CD14-positive monocyte (primary cell): ENCODE results near the gene CTNNB1. TPM values are rescaled to one million over a fixed set of nuclear protein-coding genes. Genes with fewer than 3 reads are reported as not detected.

Experiments used
- DNase-seq, 3 donors: peaks; one replicate each; pipeline ENCODE4 v3.0.0-alpha.2; 2011 to 2022
- H2AFZ ChIP-seq: 2 replicates; pipeline ENCODE4 v1.6.0; 2012; ENCODE audit warnings: mild to moderate bottlenecking, low read depth, low read length, inconsistent platforms; ENCODE audit not compliant: insufficient read depth, poor library complexity, severe bottlenecking
- H3K27ac ChIP-seq, 2 donors: 1 replicate in 1 of 2; 2 replicates in 1 of 2; pipeline ENCODE4 v1.5.1; 2012 to 2013; ENCODE audit warnings: low read length in 2 of 2, control low read depth in 1 of 2, inconsistent platforms in 1 of 2, low read depth in 1 of 2, mild to moderate bottlenecking in 1 of 2
- H3K27me3 ChIP-seq, 2 donors: one replicate each; pipeline versions ENCODE4 v1.6.0 to v1.6.1; 2011 to 2013; ENCODE audit warnings: low read length in 2 of 2; ENCODE audit not compliant: control insufficient read depth in 2 of 2, insufficient read depth in 2 of 2
- H3K36me3 ChIP-seq, 2 donors: replicated peaks in 1 of 2; 1 replicate in 1 of 2; 2 replicates in 1 of 2; pipeline versions ENCODE4 v1.5.1 to v1.6.1; 2012 to 2013; ENCODE audit warnings: low read length in 2 of 2, control low read depth in 1 of 2, inconsistent platforms in 1 of 2, mild to moderate bottlenecking in 1 of 2; ENCODE audit not compliant: insufficient read depth in 2 of 2, control insufficient read depth in 1 of 2
- H3K4me1 ChIP-seq, 2 donors: 1 replicate in 1 of 2; 2 replicates in 1 of 2; pipeline versions ENCODE4 v1.5.1 to v1.6.1; 2012 to 2013; ENCODE audit warnings: low read length in 2 of 2, control low read depth in 1 of 2, inconsistent platforms in 1 of 2, mild to moderate bottlenecking in 1 of 2, moderate library complexity in 1 of 2; ENCODE audit not compliant: insufficient read depth in 2 of 2, control insufficient read depth in 1 of 2
- H3K4me2 ChIP-seq: replicated peaks from 2 replicates; pipeline ENCODE3; 2012; ENCODE audit warnings: low read length, moderate library complexity, mild to moderate bottlenecking; ENCODE audit not compliant: poor library complexity, severe bottlenecking; ENCODE audit errors: extremely low read depth
- H3K4me3 ChIP-seq, 3 experiments: fragments of 200-600 bp in 1 of 3; sonication (generic) in 1 of 3; replicated peaks in 1 of 3; 1 replicate in 2 of 3; 2 replicates in 1 of 3; pipeline ENCODE4 v1.5.1; 2011 to 2013; ENCODE audit warnings: low read length in 3 of 3, mild to moderate bottlenecking in 3 of 3, control low read depth in 2 of 3, low read depth in 2 of 3, inconsistent platforms in 1 of 3, moderate library complexity in 1 of 3
- H3K79me2 ChIP-seq: 2 replicates; pipeline ENCODE4 v1.6.0; 2012; ENCODE audit warnings: mild to moderate bottlenecking, control low read depth, inconsistent platforms, low read length, moderate library complexity; ENCODE audit not compliant: insufficient read depth
- H3K9ac ChIP-seq: 2 replicates; pipeline ENCODE4 v1.6.0; 2017; ENCODE audit warnings: low read length, mild to moderate bottlenecking; ENCODE audit not compliant: insufficient read depth, poor library complexity, severe bottlenecking
- H3K9me3 ChIP-seq, 2 donors: replicated peaks in 1 of 2; 1 replicate in 1 of 2; 2 replicates in 1 of 2; pipeline versions ENCODE4 v1.5.1 to v1.6.1; 2012 to 2013; ENCODE audit warnings: low read length in 2 of 2, control low read depth in 1 of 2; ENCODE audit not compliant: control insufficient read depth in 1 of 2, insufficient read depth in 1 of 2
- H4K20me1 ChIP-seq: 2 replicates; pipeline ENCODE4 v1.6.0; 2012; ENCODE audit warnings: mild to moderate bottlenecking, low read length, control low read depth, moderate library complexity; ENCODE audit not compliant: insufficient read depth
- H3K27ac Mint-ChIP-seq, 7 donors: one replicate each; pipeline ENCODE4 v1.8.0; 2020; ENCODE audit warnings: mild to moderate bottlenecking in 7 of 7, mixed read lengths in 7 of 7, moderate library complexity in 6 of 7, inconsistent platforms in 2 of 7
- H3K27me3 Mint-ChIP-seq, 3 donors: one replicate each; pipeline ENCODE4 v1.8.0; 2021 to 2022; ENCODE audit warnings: low read depth in 3 of 3, mild to moderate bottlenecking in 3 of 3, mixed read lengths in 3 of 3, moderate library complexity in 3 of 3, inconsistent platforms in 1 of 3
- H3K36me3 Mint-ChIP-seq, 2 donors: one replicate each; pipeline ENCODE4 v1.8.0; 2020; ENCODE audit warnings: mixed read lengths in 2 of 2, inconsistent platforms in 1 of 2, mild to moderate bottlenecking in 1 of 2
- H3K4me1 Mint-ChIP-seq: one replicate; pipeline ENCODE4 v1.8.0; 2020; ENCODE audit warnings: mild to moderate bottlenecking, mixed read lengths
- H3K4me3 Mint-ChIP-seq, 2 donors: one replicate each; pipeline ENCODE4 v1.8.0; 2020; ENCODE audit warnings: mild to moderate bottlenecking in 2 of 2, mixed read lengths in 2 of 2, moderate library complexity in 1 of 2
- H3K9me3 Mint-ChIP-seq, 7 donors: one replicate each; pipeline ENCODE4 v1.8.0; 2020 to 2022; ENCODE audit warnings: mixed read lengths in 7 of 7, mild to moderate bottlenecking in 6 of 7, moderate library complexity in 6 of 7, inconsistent platforms in 2 of 7
- WGBS: methylation state at CpG from one replicate; pipeline ENCODE4 v1.1.5; 2013; ENCODE audit warnings: missing lambda C conversion rate; ENCODE audit not compliant: insufficient coverage; 5-methylcytosine and 5-hydroxymethylcytosine counted together
- intact Hi-C, 2 donors: fragments of 100-400 bp; cut with micrococcal nuclease; formaldehyde crosslinking; loops; one replicate each; pipeline versions ENCODE4 v1.15.0 to v1.15.1; 2023
- polyA plus RNA-seq, 3 donors: library from polyadenylated mRNA; depleted of rRNA in 1 of 3; unstranded in 2 of 3; stranded (reverse) in 1 of 3; fragments of 300-500 nt in 2 of 3; fragments of >200 nt in 1 of 3; fragmentation: Illumina TruSeq in 2 of 3; gene quantifications; 1 replicate in 2 of 3; 2 replicates in 1 of 3; pipeline ENCODE4 v1.2.3, GENCODE V29; 2012 to 2021
- TF ChIP-seq, protein P1 (sequence below): fragments of 200-600 bp; IDR thresholded peaks from one replicate; pipeline ENCODE4 v1.8.0; 2022; ENCODE audit warnings: antibody characterized with exemption, mild to moderate bottlenecking

CTNNB1 gene
- polyA plus RNA-seq, 3 donors, result 51.2 to 240 (median 54.3) TPM

DNA sequence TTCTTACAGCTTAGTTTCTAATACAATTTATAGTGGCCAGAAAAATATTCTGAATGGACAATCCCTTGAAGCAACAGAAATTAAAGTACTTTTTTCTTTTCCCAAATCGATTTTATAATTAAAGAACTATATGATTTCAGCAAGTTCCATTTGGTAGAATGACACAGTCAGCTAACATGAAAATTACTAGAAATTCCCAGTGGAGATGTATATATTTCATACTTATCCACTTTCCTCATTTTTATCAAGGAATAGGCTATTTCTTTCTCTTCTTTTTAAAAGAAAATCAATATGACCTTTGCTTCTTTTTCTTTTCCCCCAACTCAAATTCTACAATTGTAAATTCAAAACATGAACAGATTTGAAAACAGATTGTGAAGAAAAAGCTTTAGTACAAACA is 6.4 kb upstream of the CTNNB1 start:
- no peaks in the 10 kb centered on the region for H3K36me3 ChIP-seq

DNA sequence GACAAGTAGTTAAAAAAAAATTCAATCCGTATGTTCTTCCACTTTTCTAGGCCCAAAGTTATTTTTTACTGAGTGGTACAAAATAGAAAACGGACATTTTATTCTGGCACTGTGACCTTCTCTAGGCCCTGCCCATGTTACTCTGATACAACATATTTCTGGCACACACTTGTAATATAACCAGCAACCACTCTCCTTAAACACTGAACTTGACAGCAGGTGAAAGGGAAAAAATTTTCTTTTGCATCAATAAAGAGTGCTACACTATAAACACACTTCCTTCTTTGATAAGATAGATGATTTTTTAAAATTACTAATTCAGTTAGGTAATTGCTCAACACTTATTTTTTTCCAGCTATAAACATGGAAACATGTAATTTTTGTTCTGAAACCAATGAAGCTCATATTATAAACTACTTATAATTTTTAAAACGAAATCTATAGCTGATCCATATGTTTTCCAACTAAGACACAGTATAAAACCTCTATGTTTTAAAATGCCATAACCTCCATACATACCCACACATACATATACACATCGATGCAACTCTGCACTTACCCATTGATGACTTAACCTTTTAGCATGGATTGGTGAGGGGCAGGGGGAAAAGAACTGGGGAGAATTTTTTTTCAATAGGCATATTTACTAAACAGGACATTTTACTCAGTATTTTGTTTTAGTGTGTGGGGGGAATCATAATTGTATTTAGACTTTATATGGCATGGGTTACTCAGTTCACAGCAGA is 5.3 kb upstream of the CTNNB1 start:
- Histone ChIP-seq H3K4me3 (no peak overlapping the region), H3K4me1 (peaks cover 6 to 8% of the 10 kb centered on the region in 2 donors), H3K27ac (no peak overlapping the region), H3K79me2 (no peaks in the 10 kb centered on the region), H2AFZ (no peak overlapping the region), H3K27me3 (no peaks in the 10 kb centered on the region), H3K4me2 (no peak overlapping the region), H3K9me3 (no peaks in the 10 kb centered on the region), H3K36me3 (no peaks in the 10 kb centered on the region), H4K20me1 (no peaks in the 10 kb centered on the region), H3K9ac (no peak overlapping the region)
- H3K36me3 Mint-ChIP-seq, result peaks cover 0 to 2% of the 10 kb centered on the region in 2 donors
- H3K27me3 Mint-ChIP-seq, result peaks cover 0 to 2% (median 0%) of the 10 kb centered on the region in 3 donors
- peaks cover 12% of the 10 kb centered on the region for H3K4me1 Mint-ChIP-seq
- no peak for DNase-seq
- WGBS, result 100% methylated on average over 1 of the region's 4 CpGs
- no peak overlapping the region for H3K27ac Mint-ChIP-seq
- H3K9me3 Mint-ChIP-seq, result peaks cover 0 to 1% (median 0%) of the 10 kb centered on the region in 7 donors
- intact Hi-C loops, result loop anchor here (10.0 kb wide), 3 partner anchors 79 to 739 kb away; partner anchors contain the start of gene RPL14 (in 1 of the 2)
- TF ChIP-seq, protein P1, sequence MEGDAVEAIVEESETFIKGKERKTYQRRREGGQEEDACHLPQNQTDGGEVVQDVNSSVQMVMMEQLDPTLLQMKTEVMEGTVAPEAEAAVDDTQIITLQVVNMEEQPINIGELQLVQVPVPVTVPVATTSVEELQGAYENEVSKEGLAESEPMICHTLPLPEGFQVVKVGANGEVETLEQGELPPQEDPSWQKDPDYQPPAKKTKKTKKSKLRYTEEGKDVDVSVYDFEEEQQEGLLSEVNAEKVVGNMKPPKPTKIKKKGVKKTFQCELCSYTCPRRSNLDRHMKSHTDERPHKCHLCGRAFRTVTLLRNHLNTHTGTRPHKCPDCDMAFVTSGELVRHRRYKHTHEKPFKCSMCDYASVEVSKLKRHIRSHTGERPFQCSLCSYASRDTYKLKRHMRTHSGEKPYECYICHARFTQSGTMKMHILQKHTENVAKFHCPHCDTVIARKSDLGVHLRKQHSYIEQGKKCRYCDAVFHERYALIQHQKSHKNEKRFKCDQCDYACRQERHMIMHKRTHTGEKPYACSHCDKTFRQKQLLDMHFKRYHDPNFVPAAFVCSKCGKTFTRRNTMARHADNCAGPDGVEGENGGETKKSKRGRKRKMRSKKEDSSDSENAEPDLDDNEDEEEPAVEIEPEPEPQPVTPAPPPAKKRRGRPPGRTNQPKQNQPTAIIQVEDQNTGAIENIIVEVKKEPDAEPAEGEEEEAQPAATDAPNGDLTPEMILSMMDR, result no peak
- no peak overlapping the region for H3K4me3 Mint-ChIP-seq

More for the DNA sequence above, 6.4 kb upstream of the CTNNB1 start:
- intact Hi-C loops, result loop anchor here (10.0 kb wide), 3 partner anchors 78 to 738 kb away; partner anchors contain the start of gene RPL14 (in 1 of the 2)
- H3K27ac ChIP-seq, result no peak overlapping the region
- no peaks in the 10 kb centered on the region for H3K79me2 ChIP-seq
- Mint-ChIP-seq H3K27ac (no peak overlapping the region), H3K36me3 (no peaks in the 10 kb centered on the region), H3K4me1 (peaks cover 6% of the 10 kb centered on the region), H3K9me3 (peaks cover 0 to 1% (median 0%) of the 10 kb centered on the region in 7 donors), H3K27me3 (peaks cover 0 to 2% (median 0%) of the 10 kb centered on the region in 3 donors), H3K4me3 (no peak overlapping the region)
- H3K27me3 ChIP-seq, result no peaks in the 10 kb centered on the region
- no peak overlapping the region for H3K4me2 ChIP-seq
- H3K4me1 ChIP-seq, result peaks cover 0 to 3% of the 10 kb centered on the region in 2 donors
- no peaks in the 10 kb centered on the region for H3K9me3 ChIP-seq
- H3K9ac ChIP-seq, result no peak overlapping the region
- no peak for DNase-seq
- no peaks in the 10 kb centered on the region for H4K20me1 ChIP-seq
- no CpG with 5 or more reads among the region's 1 CpG for WGBS
- TF ChIP-seq, protein P1, result no peak
- H2AFZ ChIP-seq, result no peak overlapping the region
- no peak overlapping the region for H3K4me3 ChIP-seq
